Measurements from ENCODE around the gene POLR2B. TPM values are rescaled to one million over a fixed set of nuclear protein-coding genes. Genes with fewer than 3 reads are reported as not detected.
A peak's percentile ranks its signal among the peaks of the same experiment; 100 is the strongest.
"Not testable (repeated sequence)": the region's sequence is repeated elsewhere in the genome, so short reads cannot be mapped to it uniquely, and the experiment has no call there.

Gene POLR2B
- total RNA-seq = 108 and 192 TPM in 2 replicates

GRCh38 chr4:56978750-56979303 is at the start of gene POLR2B:
POLR2B (plus strand) TSS chr4:56978896; CDS start chr4:56978986, 90 bp downstream.
- peak; percentile 97 for DNase-seq

DNA sequence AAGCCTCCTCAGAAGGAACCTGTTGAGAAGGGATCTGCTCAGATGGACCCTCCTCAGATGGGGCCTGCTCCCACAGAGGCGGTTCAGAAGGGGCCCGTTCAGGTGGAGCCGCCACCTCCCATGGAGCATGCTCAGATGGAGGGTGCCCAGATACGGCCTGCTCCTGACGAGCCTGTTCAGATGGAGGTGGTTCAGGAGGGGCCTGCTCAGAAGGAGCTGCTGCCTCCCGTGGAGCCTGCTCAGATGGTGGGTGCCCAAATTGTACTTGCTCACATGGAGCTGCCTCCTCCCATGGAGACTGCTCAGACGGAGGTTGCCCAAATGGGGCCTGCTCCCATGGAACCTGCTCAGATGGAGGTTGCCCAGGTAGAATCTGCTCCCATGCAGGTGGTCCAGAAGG is 48.1 kb upstream of the POLR2B start:
- no peak for DNase-seq

GRCh38 chr4:56931924-56932323 is 46.8 kb upstream of the POLR2B start:
- DNase-seq = no peak

DNA sequence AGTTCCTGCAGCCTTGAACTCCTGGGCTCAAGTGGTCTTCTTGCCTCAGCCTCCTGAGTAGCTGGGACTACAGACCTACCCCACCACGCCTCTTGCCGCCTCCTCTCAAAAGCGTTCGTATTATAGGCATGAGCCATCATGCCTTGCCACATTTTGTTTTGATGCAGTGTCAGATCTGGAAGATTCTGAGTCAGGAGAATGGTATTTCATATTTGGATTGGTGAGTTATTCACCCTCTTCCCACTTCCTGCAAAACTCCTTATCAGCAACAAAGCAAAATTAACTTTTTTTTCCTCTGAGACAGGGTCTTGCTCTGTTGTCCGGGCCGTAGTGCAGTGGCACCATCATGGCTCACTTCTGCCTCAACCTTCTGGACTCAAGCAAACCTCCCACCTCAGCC is 41.4 kb upstream of the POLR2B start:
- DNase-seq = peak; percentile 69

DNA sequence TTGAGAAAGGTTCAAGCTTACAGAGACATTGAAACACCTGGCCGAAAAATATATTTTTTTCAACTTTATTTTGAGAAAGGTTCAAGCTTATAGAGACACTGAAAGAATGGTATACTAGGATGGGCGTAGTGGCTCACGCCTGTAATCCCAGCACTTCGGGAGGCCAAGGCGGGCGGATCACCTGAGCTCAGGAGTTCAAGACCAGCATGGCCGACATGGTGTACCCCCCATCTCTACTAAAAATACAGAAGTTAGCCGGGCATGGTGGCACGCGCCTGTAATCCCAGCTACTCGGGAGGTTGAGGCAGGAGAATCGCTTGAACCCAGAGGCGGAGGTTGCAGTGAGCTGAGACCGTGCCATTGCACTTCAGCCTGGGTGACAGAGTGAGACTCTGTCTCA is 38.9 kb upstream of the POLR2B start:
- DNase-seq = not testable (repeated sequence)

DNA sequence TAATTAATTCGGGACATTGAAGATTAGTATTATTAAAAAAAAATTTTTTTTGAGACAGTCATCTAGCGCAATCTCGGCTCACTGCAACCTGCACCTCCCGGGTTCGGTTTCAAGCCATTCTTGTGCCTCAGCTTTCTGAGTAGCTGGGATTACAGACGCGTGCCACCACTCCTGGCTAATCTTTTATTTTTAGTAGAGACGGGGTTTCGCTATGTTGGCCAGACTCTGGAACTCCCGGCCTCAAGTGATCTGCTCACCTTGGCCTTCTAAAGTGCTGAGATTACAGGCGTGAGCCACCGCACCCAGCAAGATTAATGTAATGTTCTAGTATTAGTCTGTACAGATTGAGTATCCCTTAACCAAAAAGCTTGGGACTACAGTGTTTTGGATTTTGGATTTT is 38.3 kb upstream of the POLR2B start:
- no peak for DNase-seq

GRCh38 chr4:56940971-56941370 is 37.7 kb upstream of the POLR2B start:
- no peak for DNase-seq

- no peak for DNase-seq
Observed at GRCh38 chr4:56941403-56941802, 37.3 kb upstream of the POLR2B start.

GRCh38 chr4:56953680-56954520 is 24.8 kb upstream of the POLR2B start:
- DNase-seq = no peak

GRCh38 chr4:56958111-56958517 is 20.6 kb upstream of the POLR2B start:
- peak; percentile 91 for DNase-seq

GRCh38 chr4:56959100-56959499 is 19.6 kb upstream of the POLR2B start:
- DNase-seq = no peak

DNA sequence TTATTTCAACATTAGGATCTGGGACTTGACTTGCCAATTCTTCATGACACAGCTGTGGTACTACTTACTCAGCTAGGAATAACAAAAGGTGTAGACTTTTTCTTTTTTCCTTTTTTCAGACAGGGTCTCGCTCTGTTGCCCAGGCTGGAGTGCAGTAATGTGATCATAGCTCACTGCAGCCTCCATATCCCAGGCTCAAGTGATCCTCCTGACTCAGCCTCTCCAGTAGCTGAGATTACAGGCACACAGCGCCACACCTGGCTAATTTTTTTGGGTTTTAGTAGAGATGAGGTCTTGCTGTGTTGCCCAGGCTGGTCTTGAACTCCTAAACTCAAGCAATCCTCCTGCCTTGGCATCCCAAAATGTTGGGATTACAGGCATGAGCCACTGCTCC is 17.6 kb upstream of the POLR2B start:
- no peak for DNase-seq

DNA sequence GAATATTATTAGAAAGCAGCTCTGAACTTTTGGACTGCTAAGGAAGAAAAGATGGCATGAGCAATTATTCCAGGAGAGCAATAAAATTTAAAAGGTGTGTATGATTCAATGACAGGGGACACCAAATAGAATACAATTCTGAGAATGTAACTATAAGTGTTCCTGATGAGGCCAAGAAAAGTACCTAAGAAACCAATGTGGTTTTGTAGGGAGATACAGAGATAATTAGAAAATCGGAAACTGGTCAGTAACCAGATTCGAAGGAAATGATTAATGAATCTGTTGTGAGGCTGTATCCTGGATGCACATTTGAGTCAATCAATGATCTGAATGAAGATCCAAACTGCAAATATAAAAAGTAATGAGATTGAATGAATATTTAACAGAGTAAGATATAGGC is 7.3 kb upstream of the POLR2B start:
- no peak for DNase-seq

- DNase-seq = no peak
Observed at GRCh38 chr4:56972389-56972788, 6.3 kb upstream of the POLR2B start.

DNA sequence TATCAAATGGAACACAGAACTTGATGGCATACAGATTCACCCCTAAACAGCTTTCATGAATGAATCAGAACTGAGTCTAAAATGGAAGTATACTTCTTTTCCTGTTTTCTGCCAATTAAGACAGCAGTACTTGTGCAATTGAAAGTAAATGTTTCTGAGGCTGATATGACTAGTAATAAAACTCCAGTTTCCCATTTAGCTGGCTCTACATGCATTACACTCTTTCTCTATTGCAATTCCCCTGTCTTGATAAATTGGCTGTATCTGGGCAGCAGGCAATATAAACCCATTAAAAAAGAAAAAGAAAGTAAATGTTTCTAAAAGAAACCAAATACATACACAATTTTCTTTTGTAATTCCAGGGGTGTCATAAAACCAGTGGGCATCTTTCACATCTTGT is 5.9 kb upstream of the POLR2B start:
- DNase-seq = no peak

DNA sequence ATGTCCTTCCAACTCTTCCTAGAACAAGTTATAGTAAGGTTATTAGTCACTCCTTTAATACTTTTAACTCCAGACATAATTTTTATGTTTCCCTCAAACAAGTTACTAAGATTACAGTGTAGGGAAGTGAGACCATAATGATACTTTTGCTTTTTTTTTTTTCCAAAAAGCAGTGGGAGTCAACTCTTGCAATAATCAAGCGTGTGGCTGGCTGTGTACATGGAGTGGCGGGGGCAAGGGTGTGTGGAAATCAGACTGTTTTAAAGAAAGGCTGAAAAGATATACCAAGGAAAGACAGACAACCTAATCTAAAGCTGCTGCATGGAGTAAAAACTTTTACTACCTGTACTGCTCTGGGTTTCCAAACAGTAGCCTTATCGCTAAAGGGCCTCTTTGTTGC is 5.4 kb upstream of the POLR2B start:
- no peak for DNase-seq

- peak; percentile 37 for DNase-seq
Observed at GRCh38 chr4:56976283-56976836, 2.3 kb upstream of the POLR2B start.

DNA sequence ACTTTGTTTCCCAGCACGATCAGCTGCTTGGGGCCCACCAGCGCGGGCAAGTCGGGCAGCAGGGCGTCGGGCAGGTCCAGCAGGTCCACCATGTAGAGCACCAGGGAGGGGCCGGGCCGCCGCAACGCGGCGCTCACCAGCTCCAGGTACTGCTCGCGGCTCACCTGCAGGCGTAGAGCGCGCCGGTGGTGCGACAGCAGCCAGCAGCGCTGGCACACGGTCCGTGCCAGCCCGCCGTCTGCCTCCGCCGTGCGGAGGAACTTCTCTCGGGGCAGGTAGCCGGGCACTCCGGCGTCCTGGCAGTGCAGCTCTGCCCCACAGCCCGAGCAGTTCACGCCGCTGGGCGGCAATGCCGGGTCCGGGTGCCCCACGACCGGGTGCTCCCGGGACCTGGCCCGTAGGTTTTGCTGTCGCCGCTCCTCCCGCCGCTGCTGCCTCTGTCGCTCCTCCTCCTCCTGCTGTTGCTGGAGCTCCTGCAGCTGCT is 1.8 kb upstream of the POLR2B start:
- no peak for DNase-seq

GRCh38 chr4:56977321-56978012 is 1.2 kb upstream of the POLR2B start, which contains the start of gene NOA1:
NOA1 (minus strand) TSS chr4:56977606; CDS start chr4:56977585, 21 bp downstream.
- peak; percentile 100 for DNase-seq

GRCh38 chr4:56979421-56980072 is 851 bp downstream of the POLR2B start:
- DNase-seq = peak; percentile 63

GRCh38 chr4:56981795-56982201 is 3.1 kb downstream of the POLR2B start:
- DNase-seq = peak; percentile 80

DNA sequence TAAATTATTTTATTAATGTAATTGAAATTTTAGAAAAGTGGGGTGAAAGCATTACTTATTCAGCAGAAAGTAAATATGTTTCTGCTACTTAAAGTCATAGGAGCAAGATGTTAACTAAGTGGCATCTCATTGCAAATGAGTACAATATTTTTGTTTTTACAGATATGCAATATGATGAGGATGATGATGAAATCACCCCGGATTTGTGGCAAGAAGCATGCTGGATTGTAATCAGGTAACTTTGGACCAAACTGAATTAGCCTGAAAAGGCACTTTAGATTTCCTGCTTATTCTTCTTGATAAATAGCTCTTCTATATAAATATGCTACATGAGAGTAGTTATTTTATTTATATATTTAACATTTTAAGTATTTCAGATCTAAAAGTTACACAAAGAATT is 7.5 kb downstream of the POLR2B start:
- no peak for DNase-seq

DNA sequence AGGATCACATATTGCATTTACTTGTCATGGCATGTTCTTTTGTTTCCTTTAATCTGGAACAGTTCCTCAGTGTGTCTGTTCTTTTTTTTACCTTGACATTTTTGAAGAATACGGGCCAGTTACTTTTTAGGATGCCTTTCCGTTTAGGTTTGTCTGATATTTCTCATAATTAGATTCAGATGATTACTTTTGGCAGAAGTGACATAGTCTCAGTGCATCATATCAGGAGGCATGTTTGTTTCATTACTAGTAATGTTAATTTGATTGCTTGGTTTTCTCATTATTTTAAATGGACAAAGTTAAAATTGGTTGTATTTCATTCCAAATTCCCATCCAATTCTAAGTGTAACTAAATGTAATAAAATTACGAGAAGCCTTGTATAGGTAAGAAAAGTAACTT is 8.3 kb downstream of the POLR2B start:
- no peak for DNase-seq
